Naive thymus-derived CD8-positive, alpha-beta T cell (primary cell): ENCODE results near the gene RHOBTB3. TPM values are rescaled to one million over a fixed set of nuclear protein-coding genes. Genes with fewer than 3 reads are reported as not detected.

Source experiments
- ATAC-seq, 2 donors: fragments of 150-1000 bp; cut with Tn5 transposase in 1 of 2; sonication (Bioruptor Pico), chemical (Tn5 transposase) in 1 of 2; 1 replicate in 1 of 2; 2 replicates in 1 of 2; pipeline ENCODE4 v1.10.0; 2021; ENCODE audit warnings: mild to moderate bottlenecking in 2 of 2, moderate library complexity in 2 of 2
- POLR2A ChIA-PET: fragments of 350-600 bp; sonication (Branson Sonifier 250); formaldehyde crosslinking; loops from one replicate; lab custom pipeline; 2021; ENCODE audit warnings: antibody characterized with exemption; lab: Charles Lee
- DNase-seq, 10 donors: peaks; one replicate each; pipeline versions ENCODE4 v3.0.0 to v3.0.0-alpha.2; 2020 to 2022
- H3K27ac Mint-ChIP-seq, 10 donors: one replicate each; pipeline ENCODE4 v1.8.0; 2020 to 2022; ENCODE audit warnings: mild to moderate bottlenecking in 10 of 10, mixed read lengths in 10 of 10, moderate library complexity in 4 of 10, inconsistent platforms in 1 of 10
- H3K27me3 Mint-ChIP-seq, 5 donors: one replicate each; pipeline ENCODE4 v1.8.0; 2021 to 2022; ENCODE audit warnings: mixed read lengths in 5 of 5
- H3K36me3 Mint-ChIP-seq, 3 donors: one replicate each; pipeline ENCODE4 v1.8.0; 2020 to 2022; ENCODE audit warnings: mixed read lengths in 3 of 3, mild to moderate bottlenecking in 2 of 3, inconsistent platforms in 1 of 3
- H3K4me1 Mint-ChIP-seq, 4 donors: one replicate each; pipeline ENCODE4 v1.8.0; 2021 to 2022; ENCODE audit warnings: mixed read lengths in 4 of 4
- H3K4me3 Mint-ChIP-seq, 10 donors: one replicate each; pipeline ENCODE4 v1.8.0; 2020 to 2022; ENCODE audit warnings: mild to moderate bottlenecking in 10 of 10, mixed read lengths in 10 of 10, moderate library complexity in 6 of 10, inconsistent platforms in 1 of 10
- H3K9me3 Mint-ChIP-seq, 9 donors: one replicate each; pipeline ENCODE4 v1.8.0; 2020 to 2022; ENCODE audit warnings: mixed read lengths in 9 of 9, mild to moderate bottlenecking in 3 of 9, inconsistent platforms in 1 of 9, moderate library complexity in 1 of 9
- polyA plus RNA-seq, 3 donors: library from polyadenylated mRNA; unstranded; fragments of 300-500 nt; fragmentation: Illumina TruSeq; gene quantifications; one replicate each; pipeline ENCODE4 v1.2.3, GENCODE V29; 2021
- total RNA-seq, 8 experiments: library from RNA in 2 of 8; stranded (reverse) in 2 of 8; gene quantifications; one replicate each; pipeline ENCODE4 v1.2.3 and lab custom pipeline; 2021 to 2026

Gene RHOBTB3
- total and polyA plus RNA-seq, 5 experiments from 2014 or later: 0.25 to 2.9 (median 0.60) TPM

DNA sequence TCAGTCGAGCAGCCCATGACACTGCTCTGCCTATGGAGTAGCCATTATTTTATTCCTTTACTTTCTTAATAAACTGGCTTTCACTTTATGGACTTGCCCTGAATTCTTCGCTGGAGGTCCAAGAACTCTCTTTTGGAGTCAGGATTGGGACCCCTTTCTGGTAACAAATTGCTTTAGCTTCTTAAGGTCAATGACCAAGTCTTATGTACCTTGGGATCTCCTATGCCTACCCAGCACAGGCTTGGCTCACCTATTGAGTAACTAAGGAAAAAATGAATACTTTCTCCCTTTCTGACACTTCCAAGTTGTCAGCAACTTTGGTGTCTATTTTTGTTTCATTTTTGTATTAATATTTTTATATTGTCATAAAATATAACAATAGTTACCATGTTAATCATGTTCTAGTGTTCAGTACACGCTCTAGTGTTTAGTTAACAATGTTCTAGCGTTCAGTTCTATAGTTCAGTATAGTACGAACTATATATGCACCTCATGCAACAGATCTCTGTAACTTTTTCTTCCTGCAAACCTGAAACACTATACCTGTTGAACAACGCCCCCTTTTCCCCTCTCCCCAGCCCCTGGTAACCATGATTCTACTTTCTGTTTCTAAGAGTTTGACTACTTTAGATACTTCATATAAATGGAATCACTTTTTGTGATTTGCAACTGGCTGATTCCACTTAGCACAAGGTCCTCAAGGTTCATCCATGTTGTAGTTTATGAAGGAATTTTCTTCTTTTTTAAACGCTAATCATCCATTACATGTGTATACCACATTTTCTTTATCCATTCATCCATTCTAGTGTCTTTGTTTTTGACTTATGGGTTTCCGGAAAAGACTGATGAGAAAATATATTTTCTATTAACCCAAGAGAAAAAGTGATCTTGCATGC lies 1.8 kb upstream of the RHOBTB3 start:
- H3K9me3 Mint-ChIP-seq: no peaks in the 10 kb centered on the region
- peak overlapping the region in 6 of 10 donors; percentile 8 to 82 (median 70) for H3K4me3 Mint-ChIP-seq
- peaks cover 0 to under 1% (median 0%) of the 10 kb centered on the region in 3 donors for H3K36me3 Mint-ChIP-seq
- no peak for ATAC-seq
- no peak for DNase-seq
- POLR2A ChIA-PET: no interaction called here
- peaks cover 0 to 23% (median 16%) of the 10 kb centered on the region in 4 donors for H3K4me1 Mint-ChIP-seq
- H3K27ac Mint-ChIP-seq: no peak overlapping the region
- peaks cover 8 to 36% (median 24%) of the 10 kb centered on the region in 5 donors for H3K27me3 Mint-ChIP-seq

DNA sequence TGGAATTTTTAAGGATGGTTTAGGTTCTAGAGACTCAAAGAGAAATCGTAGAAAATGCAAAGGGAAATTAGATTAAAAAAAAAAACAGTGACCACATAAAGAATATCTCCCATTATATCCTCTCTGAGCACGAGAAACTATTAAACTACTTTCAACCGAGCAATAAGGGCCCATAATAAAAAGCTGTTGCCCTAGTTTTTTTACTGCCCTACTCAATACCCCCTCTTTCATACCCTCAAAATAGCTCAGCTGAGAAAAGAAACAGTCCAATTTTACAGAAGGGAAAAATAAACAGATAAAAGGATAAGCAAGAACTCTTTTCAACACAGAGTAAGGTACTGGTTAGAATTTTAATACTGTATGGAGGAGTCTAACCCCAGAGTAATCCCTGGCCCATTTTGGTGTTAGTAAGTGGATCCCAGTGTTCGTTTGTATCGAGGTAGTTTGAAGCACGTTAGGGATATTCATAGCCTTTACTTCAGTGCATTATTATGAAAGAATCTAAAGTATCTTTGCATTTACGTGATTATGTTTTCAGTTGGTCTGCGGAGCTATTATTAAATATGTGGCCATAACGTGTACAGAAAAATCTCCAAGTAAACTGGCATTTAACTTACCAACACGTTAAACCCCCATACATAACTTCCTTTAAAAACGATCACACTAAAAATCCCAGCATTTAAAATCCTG lies 980 bp upstream of the RHOBTB3 start:
- H3K4me1 Mint-ChIP-seq: peaks cover 0 to 23% (median 16%) of the 10 kb centered on the region in 4 donors
- POLR2A ChIA-PET: interaction anchor here (1.1 kb wide), 1 partner anchor 175 kb away, joined by 3 read pairs; the partner anchor contains the start of genes ARSK and SKIC3

DNA sequence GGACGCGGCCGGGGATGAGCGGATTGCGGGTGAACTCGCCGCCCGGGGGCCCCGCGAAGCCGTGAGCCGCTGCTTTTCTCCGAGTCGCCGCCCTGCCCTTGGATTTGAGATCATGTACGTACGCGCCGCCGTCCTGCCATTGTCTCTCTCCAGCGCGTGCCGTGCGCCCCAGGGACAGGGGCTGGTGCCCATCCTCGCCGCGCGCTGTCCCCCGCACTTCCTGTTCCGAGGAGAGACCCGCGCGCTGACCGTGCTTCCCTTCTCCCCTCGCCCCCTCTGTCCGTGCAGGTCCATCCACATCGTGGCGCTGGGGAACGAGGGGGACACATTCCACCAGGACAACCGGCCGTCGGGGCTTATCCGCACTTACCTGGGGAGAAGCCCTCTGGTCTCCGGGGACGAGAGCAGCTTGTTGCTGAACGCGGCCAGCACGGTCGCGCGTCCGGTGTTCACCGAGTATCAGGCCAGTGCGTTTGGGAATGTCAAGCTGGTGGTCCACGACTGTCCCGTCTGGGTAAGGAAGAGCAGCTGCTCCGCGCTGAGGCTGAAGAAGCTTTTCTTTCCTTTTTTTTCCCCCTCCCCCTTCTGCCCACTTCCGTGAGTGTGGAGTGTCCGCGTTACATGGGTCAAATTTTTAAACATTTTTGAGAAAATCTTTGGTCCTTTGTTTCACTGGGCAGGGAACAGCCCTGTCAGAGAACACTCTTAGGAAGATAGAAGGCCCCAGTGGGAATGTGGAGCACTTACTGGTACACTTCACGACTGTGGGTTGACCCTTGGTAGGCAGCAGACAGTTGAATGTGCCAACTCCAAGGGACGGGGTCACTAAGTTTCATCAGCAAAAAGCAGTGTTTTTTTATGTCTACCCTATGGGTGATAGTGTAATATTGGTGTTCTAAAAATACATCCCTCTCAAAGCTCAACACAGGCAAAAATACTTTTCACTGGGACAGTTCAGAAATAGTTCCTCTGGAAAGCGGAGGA lies 727 bp downstream of the RHOBTB3 start:
- H3K27me3 Mint-ChIP-seq: peaks cover 15 to 48% (median 29%) of the 10 kb centered on the region in 5 donors
- H3K27ac Mint-ChIP-seq: peak overlapping the region in 2 of 10 donors; percentile 37 to 41
- ATAC-seq: peak; percentile 68 to 73
- H3K4me1 Mint-ChIP-seq: peaks cover 0 to 23% (median 16%) of the 10 kb centered on the region in 4 donors
- H3K9me3 Mint-ChIP-seq: no peaks in the 10 kb centered on the region
- H3K36me3 Mint-ChIP-seq: no peaks in the 10 kb centered on the region
- H3K4me3 Mint-ChIP-seq: peak overlapping the region; percentile 71 to 86 (median 82)
- POLR2A ChIA-PET: interaction anchor here (1.1 kb wide), 1 partner anchor 177 kb away, joined by 3 read pairs; the partner anchor contains the start of genes ARSK and SKIC3
- DNase-seq: peak in 7 of 10 donors; percentile 2 to 62 (median 20)

More for the DNA sequence above, 980 bp upstream of the RHOBTB3 start:
- peak overlapping the region; percentile 71 to 84 (median 80) for H3K4me3 Mint-ChIP-seq
- no peaks in the 10 kb centered on the region for H3K9me3 Mint-ChIP-seq
- DNase-seq: no peak
- no peaks in the 10 kb centered on the region for H3K36me3 Mint-ChIP-seq
- H3K27ac Mint-ChIP-seq: no peak overlapping the region
- H3K27me3 Mint-ChIP-seq: peaks cover 14 to 44% (median 27%) of the 10 kb centered on the region in 5 donors
- ATAC-seq: no peak

DNA sequence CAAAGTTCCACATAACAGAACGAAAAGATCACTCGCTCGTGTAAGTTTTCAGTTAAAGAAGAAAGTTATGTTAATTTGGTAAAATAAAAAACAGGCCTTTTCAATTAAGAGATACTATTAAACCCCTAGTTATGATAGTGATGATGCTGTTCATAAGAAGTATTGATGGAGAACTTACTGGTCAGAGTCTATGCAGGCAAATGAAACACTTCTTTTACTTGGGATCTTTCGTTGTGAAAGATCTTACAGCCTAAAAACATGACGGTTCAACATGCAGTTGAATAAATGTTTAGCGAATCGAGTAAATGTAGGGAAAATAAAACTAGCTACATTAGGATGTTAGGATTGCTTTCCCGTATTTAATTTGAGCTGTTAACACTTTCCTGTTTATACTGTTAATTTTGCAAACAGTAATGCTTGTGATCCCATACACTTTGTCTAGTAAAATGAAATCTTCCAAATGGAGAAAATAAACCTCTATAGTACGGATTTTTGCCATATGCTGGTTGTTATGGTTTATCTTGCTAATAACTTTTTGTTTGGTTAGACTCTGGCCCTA lies 2.0 kb downstream of the RHOBTB3 start:
- H3K36me3 Mint-ChIP-seq: no peaks in the 10 kb centered on the region
- peak overlapping the region in 1 of 10 donors; percentile 13 for H3K4me3 Mint-ChIP-seq
- H3K27ac Mint-ChIP-seq: no peak overlapping the region
- H3K9me3 Mint-ChIP-seq: no peaks in the 10 kb centered on the region
- peaks cover 15 to 48% (median 30%) of the 10 kb centered on the region in 5 donors for H3K27me3 Mint-ChIP-seq
- POLR2A ChIA-PET: no interaction called here
- ATAC-seq: no peak
- DNase-seq: no peak
- peaks cover 0 to 21% (median 13%) of the 10 kb centered on the region in 4 donors for H3K4me1 Mint-ChIP-seq

DNA sequence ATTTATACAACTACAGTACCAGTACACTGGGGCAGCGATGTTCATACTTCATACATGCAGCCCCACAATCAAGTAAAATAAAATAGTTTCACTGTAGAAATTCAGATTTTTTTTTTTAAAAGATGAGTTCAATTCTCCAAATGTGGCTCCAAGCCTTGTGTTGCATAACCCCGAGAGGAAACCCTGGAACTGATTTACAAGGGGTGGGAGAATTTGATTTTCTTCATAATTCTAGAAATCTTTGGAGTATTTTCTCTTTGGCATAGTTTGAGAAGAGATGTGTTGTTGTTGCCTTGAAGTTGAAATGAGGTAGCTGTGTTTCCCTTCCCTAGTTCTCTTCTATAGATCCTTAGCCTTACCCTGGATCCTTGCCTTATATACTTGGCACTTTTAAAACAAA lies 3.1 kb downstream of the RHOBTB3 start:
- no peaks in the 10 kb centered on the region for H3K9me3 Mint-ChIP-seq
- no peaks in the 10 kb centered on the region for H3K36me3 Mint-ChIP-seq
- no peak overlapping the region for H3K4me3 Mint-ChIP-seq
- POLR2A ChIA-PET: no interaction called here
- ATAC-seq (no peak), DNase-seq (no peak)
- peaks cover 20 to 48% (median 29%) of the 10 kb centered on the region in 5 donors for H3K27me3 Mint-ChIP-seq
- H3K27ac Mint-ChIP-seq: no peak overlapping the region
- H3K4me1 Mint-ChIP-seq: peaks cover 0 to 18% (median 12%) of the 10 kb centered on the region in 4 donors

DNA sequence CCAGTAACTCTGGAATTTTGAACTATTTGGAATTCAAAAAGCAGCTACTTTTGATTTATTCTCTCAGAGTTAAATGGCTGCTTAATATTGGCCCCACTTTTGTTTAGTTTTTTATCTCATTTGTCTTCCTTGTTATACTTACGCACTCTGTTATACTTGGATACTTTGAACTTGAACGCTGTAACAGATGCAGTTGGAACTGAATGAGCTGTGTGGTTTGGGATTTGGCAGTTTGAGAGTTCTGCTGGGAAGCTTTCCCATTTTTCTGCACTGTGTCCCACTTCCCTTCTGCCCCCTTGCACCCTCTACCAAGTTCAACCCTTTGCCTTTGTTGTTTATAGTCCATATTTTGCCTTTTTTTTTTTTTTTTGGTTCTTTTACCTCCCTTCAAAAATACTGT lies 3.8 kb downstream of the RHOBTB3 start:
- no peaks in the 10 kb centered on the region for H3K9me3 Mint-ChIP-seq
- H3K4me1 Mint-ChIP-seq: peaks cover 0 to 22% (median 12%) of the 10 kb centered on the region in 4 donors
- DNase-seq (no peak), ATAC-seq (no peak)
- POLR2A ChIA-PET: no interaction called here
- no peak overlapping the region for H3K4me3 Mint-ChIP-seq
- H3K27ac Mint-ChIP-seq: peak overlapping the region in 1 of 10 donors; percentile 37
- peaks cover 20 to 42% (median 29%) of the 10 kb centered on the region in 5 donors for H3K27me3 Mint-ChIP-seq
- no peaks in the 10 kb centered on the region for H3K36me3 Mint-ChIP-seq

DNA sequence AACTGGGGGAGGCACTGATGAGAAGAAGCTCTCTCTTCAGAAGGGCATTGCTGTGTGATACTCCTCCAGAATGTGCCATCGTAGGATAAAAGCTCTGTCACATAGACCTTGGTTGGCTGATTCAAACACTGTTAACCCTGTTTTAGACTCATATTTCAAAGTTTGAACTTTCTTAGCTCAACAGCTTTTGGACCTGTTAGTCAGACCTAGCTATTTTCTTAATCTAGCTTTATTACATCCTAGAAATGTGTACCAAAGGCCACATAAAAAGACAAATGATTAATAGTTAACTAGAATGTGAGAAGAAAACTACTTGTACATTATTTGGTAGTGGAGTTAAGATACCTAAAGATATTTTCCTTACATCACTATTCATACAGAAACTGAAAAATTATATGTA lies 4.3 kb downstream of the RHOBTB3 start:
- H3K27ac Mint-ChIP-seq: peak overlapping the region in 1 of 10 donors; percentile 37
- POLR2A ChIA-PET: no interaction called here
- H3K4me1 Mint-ChIP-seq: peaks cover 0 to 21% (median 7%) of the 10 kb centered on the region in 4 donors
- ATAC-seq: no peak
- H3K27me3 Mint-ChIP-seq: peaks cover 20 to 37% (median 27%) of the 10 kb centered on the region in 5 donors
- H3K4me3 Mint-ChIP-seq: no peak overlapping the region
- H3K9me3 Mint-ChIP-seq: no peaks in the 10 kb centered on the region
- H3K36me3 Mint-ChIP-seq: no peaks in the 10 kb centered on the region
- no peak for DNase-seq

DNA sequence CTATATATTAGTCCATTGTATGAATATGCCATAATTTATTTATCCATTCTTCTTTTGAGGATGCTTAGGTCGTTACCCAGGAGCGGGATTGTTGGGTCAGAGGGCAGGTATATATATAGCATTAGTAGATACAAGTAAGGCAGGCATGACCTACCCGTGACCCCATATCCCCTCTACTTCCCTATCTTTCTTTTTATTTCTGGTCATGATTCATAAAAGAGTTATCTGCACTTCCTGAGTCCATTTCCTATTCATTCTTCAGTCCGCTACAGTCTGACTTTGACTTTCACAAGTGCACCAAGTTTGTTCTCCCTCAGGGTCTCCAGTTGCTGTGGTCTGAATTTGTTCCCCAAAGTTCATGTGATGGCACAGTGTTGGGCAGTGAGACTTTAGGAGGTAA lies 6.9 kb downstream of the RHOBTB3 start:
- ATAC-seq: no peak
- H3K4me1 Mint-ChIP-seq: peaks cover 0 to 10% (median 0%) of the 10 kb centered on the region in 4 donors
- H3K27me3 Mint-ChIP-seq: peaks cover 8 to 18% (median 14%) of the 10 kb centered on the region in 5 donors
- POLR2A ChIA-PET: no interaction called here
- no peak overlapping the region for H3K4me3 Mint-ChIP-seq
- no peaks in the 10 kb centered on the region for H3K36me3 Mint-ChIP-seq
- no peaks in the 10 kb centered on the region for H3K9me3 Mint-ChIP-seq
- H3K27ac Mint-ChIP-seq: no peak overlapping the region
- DNase-seq: no peak

DNA sequence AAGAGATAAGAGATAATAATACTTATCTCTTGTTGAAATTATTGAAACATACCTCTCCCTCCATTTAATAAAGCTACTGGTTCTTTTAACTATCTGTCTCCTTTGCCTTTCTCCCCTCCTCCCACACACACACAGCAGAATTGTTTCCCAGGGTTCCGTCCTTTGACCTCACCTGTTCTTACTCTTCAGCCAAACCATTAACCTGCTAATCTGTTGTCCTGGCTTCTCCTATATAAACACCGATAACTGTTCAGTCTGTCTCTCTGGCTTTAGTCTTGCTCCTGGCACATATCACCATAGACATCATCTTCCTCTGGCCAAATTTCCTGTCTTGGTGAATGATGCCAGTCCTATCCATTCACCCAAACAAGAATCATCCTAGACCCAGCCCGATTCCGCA lies 7.7 kb downstream of the RHOBTB3 start:
- DNase-seq (no peak), ATAC-seq (no peak)
- no peak overlapping the region for H3K4me3 Mint-ChIP-seq
- no peaks in the 10 kb centered on the region for H3K36me3 Mint-ChIP-seq
- peaks cover 0 to 10% (median 0%) of the 10 kb centered on the region in 4 donors for H3K4me1 Mint-ChIP-seq
- POLR2A ChIA-PET: no interaction called here
- H3K27ac Mint-ChIP-seq: no peak overlapping the region
- H3K27me3 Mint-ChIP-seq: peaks cover 8 to 14% (median 12%) of the 10 kb centered on the region in 5 donors
- H3K9me3 Mint-ChIP-seq: no peaks in the 10 kb centered on the region

DNA sequence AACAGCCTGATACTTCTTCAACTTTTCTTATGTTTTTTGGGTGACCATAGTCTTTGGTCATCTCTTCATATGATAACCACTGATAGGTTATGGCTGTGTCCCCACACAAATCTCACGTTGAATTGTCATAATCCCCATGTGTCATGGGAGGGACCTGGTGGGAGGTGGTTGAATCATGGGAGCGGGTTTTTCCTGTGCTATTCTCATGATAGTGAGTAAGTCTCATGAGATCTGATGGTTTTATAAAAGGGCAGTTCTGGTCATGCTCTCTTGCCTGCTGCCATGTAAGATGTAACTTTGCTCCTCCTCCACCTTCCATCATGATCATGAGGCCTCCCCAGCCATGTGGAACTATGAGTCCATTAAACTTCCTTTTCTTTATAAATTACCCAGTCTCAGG lies 8.7 kb downstream of the RHOBTB3 start:
- H3K36me3 Mint-ChIP-seq: no peaks in the 10 kb centered on the region
- ATAC-seq (no peak), DNase-seq (no peak)
- H3K9me3 Mint-ChIP-seq: no peaks in the 10 kb centered on the region
- H3K4me1 Mint-ChIP-seq: peaks cover 0 to 10% (median 0%) of the 10 kb centered on the region in 4 donors
- POLR2A ChIA-PET: no interaction called here
- H3K27ac Mint-ChIP-seq: no peak overlapping the region
- H3K4me3 Mint-ChIP-seq: no peak overlapping the region
- peaks cover 4 to 9% (median 7%) of the 10 kb centered on the region in 5 donors for H3K27me3 Mint-ChIP-seq

DNA sequence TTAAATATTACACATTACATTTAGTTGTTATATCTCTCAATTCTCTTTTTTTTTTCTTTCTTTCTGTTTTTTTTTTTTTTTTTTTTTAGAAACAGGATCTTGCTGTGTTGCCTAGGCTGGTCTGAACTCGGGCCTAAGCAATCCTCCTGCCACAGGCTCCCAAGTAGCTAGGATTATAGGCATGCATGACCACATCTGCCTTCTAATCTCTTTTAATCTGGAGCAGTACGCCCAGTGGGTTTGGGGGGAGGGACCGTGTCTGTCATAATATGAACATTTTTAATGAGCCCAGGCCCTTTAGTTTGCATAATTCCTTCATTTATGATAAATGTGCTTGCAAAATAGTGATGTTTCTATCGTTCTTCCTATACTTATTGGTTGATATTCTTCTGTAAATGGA lies 10.3 kb downstream of the RHOBTB3 start:
- Mint-ChIP-seq H3K27me3 (peaks cover 0 to 5% (median 2%) of the 10 kb centered on the region in 5 donors), H3K4me1 (peaks cover 0 to 10% (median 0%) of the 10 kb centered on the region in 4 donors), H3K9me3 (no peaks in the 10 kb centered on the region), H3K36me3 (no peaks in the 10 kb centered on the region), H3K4me3 (no peak overlapping the region), H3K27ac (no peak overlapping the region)
- POLR2A ChIA-PET: no interaction called here
- ATAC-seq (no peak), DNase-seq (no peak)
